ENCODE results near the gene YTHDF1. TPM values are rescaled to one million over a fixed set of nuclear protein-coding genes. Genes with fewer than 3 reads are reported as not detected.

The YTHDF1 gene
- polyA plus RNA-seq, 1 donor from 2014 or later, result 36.9 TPM

DNA sequence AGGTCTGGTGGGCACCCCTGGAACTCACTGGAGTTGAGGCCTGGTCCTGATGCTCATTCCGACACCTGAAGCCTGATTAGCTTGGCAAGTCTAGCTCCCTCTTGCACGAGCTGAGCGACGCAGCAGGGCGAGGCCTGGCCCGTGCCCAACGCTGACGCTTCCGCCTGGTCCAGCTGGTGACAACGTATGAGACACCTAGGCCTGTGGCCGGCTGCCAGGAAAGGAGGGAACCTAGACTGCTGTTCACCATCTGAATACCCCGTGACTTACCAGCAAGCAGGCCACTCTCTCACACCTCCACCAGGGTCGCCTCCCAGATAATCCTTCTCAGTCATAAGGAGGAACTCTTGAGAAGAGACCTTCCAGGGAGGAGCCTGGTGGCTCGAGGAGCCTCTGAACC, 24.5 kb downstream of the YTHDF1 start:
- Histone ChIP-seq H3K27me3 (ENCODE audit: insufficient read depth, low read depth, low read length) (no peaks in the 10 kb centered on the region), H3K9me2 (ENCODE audit: insufficient read depth, low read length) (no peaks in the 10 kb centered on the region), H3K79me2 (replicated peaks; ENCODE audit: insufficient read depth, low read length) (no peaks in the 10 kb centered on the region), H3K4me3 (ENCODE audit: low read length) (no peak overlapping the region), H3K4me2 (ENCODE audit: low read length) (no peak overlapping the region), H3K9me3 (ENCODE audit: low read length) (no peaks in the 10 kb centered on the region), H3F3A (ENCODE audit: insufficient read depth, low read length, poor library complexity, severe bottlenecking) (no peaks in the 10 kb centered on the region), H4K20me1 (ENCODE audit: insufficient read depth) (no peaks in the 10 kb centered on the region), H3K27ac (ENCODE audit: low read length) (no peak overlapping the region), H3K36me3 (ENCODE audit: insufficient read depth, low read length) (no peaks in the 10 kb centered on the region), H2AFZ (ENCODE audit: low read depth, low read length) (no peak overlapping the region), H3K9ac (ENCODE audit: low read length) (no peak overlapping the region)
- TF ChIP-seq RAD21 (conservative IDR thresholded peaks at IDR 0.05) (no peak), EP300 (conservative IDR thresholded peaks at IDR 0.05; ENCODE audit: poor library complexity, severe bottlenecking) (no peak), EZH2 (IDR thresholded peaks at IDR 0.05; ENCODE audit: borderline replicate concordance, insufficient read depth, low read length, poor library complexity, severe bottlenecking) (no peak), SMC3 (conservative IDR thresholded peaks at IDR 0.05; ENCODE audit: poor library complexity) (no peak), TAF1 (IDR thresholded peaks at IDR 0.05; ENCODE audit: low read depth) (no peak), MXI1 (conservative IDR thresholded peaks at IDR 0.05; ENCODE audit: poor library complexity, severe bottlenecking) (no peak), POLR2AphosphoS5 (IDR thresholded peaks at IDR 0.05) (no peak)
- TF ChIP-seq, protein P1, sequence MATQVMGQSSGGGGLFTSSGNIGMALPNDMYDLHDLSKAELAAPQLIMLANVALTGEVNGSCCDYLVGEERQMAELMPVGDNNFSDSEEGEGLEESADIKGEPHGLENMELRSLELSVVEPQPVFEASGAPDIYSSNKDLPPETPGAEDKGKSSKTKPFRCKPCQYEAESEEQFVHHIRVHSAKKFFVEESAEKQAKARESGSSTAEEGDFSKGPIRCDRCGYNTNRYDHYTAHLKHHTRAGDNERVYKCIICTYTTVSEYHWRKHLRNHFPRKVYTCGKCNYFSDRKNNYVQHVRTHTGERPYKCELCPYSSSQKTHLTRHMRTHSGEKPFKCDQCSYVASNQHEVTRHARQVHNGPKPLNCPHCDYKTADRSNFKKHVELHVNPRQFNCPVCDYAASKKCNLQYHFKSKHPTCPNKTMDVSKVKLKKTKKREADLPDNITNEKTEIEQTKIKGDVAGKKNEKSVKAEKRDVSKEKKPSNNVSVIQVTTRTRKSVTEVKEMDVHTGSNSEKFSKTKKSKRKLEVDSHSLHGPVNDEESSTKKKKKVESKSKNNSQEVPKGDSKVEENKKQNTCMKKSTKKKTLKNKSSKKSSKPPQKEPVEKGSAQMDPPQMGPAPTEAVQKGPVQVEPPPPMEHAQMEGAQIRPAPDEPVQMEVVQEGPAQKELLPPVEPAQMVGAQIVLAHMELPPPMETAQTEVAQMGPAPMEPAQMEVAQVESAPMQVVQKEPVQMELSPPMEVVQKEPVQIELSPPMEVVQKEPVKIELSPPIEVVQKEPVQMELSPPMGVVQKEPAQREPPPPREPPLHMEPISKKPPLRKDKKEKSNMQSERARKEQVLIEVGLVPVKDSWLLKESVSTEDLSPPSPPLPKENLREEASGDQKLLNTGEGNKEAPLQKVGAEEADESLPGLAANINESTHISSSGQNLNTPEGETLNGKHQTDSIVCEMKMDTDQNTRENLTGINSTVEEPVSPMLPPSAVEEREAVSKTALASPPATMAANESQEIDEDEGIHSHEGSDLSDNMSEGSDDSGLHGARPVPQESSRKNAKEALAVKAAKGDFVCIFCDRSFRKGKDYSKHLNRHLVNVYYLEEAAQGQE (IDR thresholded peaks at IDR 0.05; ENCODE audit: borderline replicate concordance), result no peak
- TF ChIP-seq, protein P2, sequence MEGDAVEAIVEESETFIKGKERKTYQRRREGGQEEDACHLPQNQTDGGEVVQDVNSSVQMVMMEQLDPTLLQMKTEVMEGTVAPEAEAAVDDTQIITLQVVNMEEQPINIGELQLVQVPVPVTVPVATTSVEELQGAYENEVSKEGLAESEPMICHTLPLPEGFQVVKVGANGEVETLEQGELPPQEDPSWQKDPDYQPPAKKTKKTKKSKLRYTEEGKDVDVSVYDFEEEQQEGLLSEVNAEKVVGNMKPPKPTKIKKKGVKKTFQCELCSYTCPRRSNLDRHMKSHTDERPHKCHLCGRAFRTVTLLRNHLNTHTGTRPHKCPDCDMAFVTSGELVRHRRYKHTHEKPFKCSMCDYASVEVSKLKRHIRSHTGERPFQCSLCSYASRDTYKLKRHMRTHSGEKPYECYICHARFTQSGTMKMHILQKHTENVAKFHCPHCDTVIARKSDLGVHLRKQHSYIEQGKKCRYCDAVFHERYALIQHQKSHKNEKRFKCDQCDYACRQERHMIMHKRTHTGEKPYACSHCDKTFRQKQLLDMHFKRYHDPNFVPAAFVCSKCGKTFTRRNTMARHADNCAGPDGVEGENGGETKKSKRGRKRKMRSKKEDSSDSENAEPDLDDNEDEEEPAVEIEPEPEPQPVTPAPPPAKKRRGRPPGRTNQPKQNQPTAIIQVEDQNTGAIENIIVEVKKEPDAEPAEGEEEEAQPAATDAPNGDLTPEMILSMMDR (IDR thresholded peaks at IDR 0.05; ENCODE audit: poor library complexity, severe bottlenecking), result no peak

DNA sequence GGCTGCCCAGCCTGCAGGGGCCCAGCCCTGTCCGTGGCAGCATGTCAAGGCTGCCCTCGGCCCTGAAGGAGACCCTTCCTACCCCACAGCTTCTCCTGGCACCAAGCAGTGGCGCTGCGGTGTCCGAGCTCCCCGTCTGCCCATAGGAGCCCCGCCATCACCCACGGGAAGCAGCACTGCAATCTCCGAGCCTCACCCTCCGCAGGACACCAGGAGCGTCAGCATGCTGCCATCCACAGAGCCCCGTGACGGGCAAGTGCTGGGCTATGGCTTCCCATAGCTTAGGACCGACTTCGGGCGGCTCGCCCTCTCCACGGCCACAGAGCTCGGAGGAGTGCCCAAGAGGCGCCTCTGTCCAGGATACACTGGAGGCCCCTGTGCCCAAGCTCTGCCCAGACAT, 25.1 kb downstream of the YTHDF1 start:
- Histone ChIP-seq H3F3A (ENCODE audit: insufficient read depth, low read length, poor library complexity, severe bottlenecking) (no peaks in the 10 kb centered on the region), H3K9me3 (ENCODE audit: low read length) (no peaks in the 10 kb centered on the region), H3K27ac (ENCODE audit: low read length) (no peak overlapping the region), H3K36me3 (ENCODE audit: insufficient read depth, low read length) (no peaks in the 10 kb centered on the region), H3K27me3 (ENCODE audit: insufficient read depth, low read depth, low read length) (no peaks in the 10 kb centered on the region), H3K79me2 (replicated peaks; ENCODE audit: insufficient read depth, low read length) (no peaks in the 10 kb centered on the region), H3K9me2 (ENCODE audit: insufficient read depth, low read length) (no peaks in the 10 kb centered on the region), H2AFZ (ENCODE audit: low read depth, low read length) (no peak overlapping the region), H3K9ac (ENCODE audit: low read length) (no peak overlapping the region), H3K4me3 (ENCODE audit: low read length) (no peak overlapping the region), H4K20me1 (ENCODE audit: insufficient read depth) (no peaks in the 10 kb centered on the region), H3K4me2 (ENCODE audit: low read length) (no peak overlapping the region)
- TF ChIP-seq, protein P1 (IDR thresholded peaks at IDR 0.05; ENCODE audit: borderline replicate concordance), result no peak
- TF ChIP-seq MXI1 (conservative IDR thresholded peaks at IDR 0.05; ENCODE audit: poor library complexity, severe bottlenecking), result no peak
- TF ChIP-seq RAD21 (conservative IDR thresholded peaks at IDR 0.05), result no peak
- no peak for TF ChIP-seq EZH2 (IDR thresholded peaks at IDR 0.05; ENCODE audit: borderline replicate concordance, insufficient read depth, low read length, poor library complexity, severe bottlenecking)
- TF ChIP-seq, protein P2 (IDR thresholded peaks at IDR 0.05; ENCODE audit: poor library complexity, severe bottlenecking), result no peak
- TF ChIP-seq EP300 (conservative IDR thresholded peaks at IDR 0.05; ENCODE audit: poor library complexity, severe bottlenecking), result no peak
- no peak for TF ChIP-seq SMC3 (conservative IDR thresholded peaks at IDR 0.05; ENCODE audit: poor library complexity)
- no peak for TF ChIP-seq TAF1 (IDR thresholded peaks at IDR 0.05; ENCODE audit: low read depth)
- TF ChIP-seq POLR2AphosphoS5 (IDR thresholded peaks at IDR 0.05), result no peak

All from neural cell (in vitro differentiated cells).